Measurements from ENCODE around the gene C1QTNF5. TPM values are rescaled to one million over a fixed set of nuclear protein-coding genes. Genes with fewer than 3 reads are reported as not detected.

C1QTNF5 gene
- total RNA-seq, 1 donor from 2014 or later = 24.1 TPM

GRCh38 chr11:119347940-119348605 lies 7.4 kb upstream of the C1QTNF5 start:
- no peak for DNase-seq (ENCODE audit: low spot score in 2 of 2, unreplicated experiment in 2 of 2)

DNA sequence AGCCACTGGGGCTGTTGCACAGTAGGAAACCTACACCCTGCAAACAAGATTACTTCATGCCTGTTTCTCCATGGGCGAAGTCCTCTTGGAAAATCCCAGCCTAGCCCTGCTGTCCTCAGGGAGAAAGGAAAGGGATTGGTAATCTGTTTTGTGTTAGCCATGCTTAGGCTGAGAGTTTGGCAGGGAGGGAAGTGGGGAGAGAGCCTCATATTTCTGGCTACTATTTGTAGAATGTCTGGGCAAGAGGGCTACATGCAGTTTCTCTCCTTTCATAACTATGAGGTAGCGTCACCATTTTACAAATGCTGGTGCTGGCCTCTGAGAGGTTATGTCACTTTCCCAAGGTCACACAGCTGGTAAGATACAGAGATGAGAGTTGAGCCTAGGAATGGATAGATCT lies 6.6 kb upstream of the C1QTNF5 start:
- Mint-ChIP-seq H3K4me3 (no peak overlapping the region), H3K4me1 (no peaks in the 10 kb centered on the region), H3K9me3 (no peaks in the 10 kb centered on the region), H3K27me3 (ENCODE audit: low read depth) (peaks cover 41% of the 10 kb centered on the region), H3K27ac (no peak overlapping the region), H3K36me3 (no peaks in the 10 kb centered on the region)
- no peak for DNase-seq (ENCODE audit: low spot score in 2 of 2, unreplicated experiment in 2 of 2)
- TF ChIP-seq, protein P1, sequence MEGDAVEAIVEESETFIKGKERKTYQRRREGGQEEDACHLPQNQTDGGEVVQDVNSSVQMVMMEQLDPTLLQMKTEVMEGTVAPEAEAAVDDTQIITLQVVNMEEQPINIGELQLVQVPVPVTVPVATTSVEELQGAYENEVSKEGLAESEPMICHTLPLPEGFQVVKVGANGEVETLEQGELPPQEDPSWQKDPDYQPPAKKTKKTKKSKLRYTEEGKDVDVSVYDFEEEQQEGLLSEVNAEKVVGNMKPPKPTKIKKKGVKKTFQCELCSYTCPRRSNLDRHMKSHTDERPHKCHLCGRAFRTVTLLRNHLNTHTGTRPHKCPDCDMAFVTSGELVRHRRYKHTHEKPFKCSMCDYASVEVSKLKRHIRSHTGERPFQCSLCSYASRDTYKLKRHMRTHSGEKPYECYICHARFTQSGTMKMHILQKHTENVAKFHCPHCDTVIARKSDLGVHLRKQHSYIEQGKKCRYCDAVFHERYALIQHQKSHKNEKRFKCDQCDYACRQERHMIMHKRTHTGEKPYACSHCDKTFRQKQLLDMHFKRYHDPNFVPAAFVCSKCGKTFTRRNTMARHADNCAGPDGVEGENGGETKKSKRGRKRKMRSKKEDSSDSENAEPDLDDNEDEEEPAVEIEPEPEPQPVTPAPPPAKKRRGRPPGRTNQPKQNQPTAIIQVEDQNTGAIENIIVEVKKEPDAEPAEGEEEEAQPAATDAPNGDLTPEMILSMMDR (IDR thresholded peaks at IDR 0.05; ENCODE audit: unreplicated experiment) = no peak

More at GRCh38 chr11:119347940-119348605, 7.4 kb upstream of the C1QTNF5 start:
- Mint-ChIP-seq H3K9me3 (no peaks in the 10 kb centered on the region), H3K27ac (no peak overlapping the region), H3K36me3 (no peaks in the 10 kb centered on the region), H3K4me3 (no peak overlapping the region), H3K27me3 (ENCODE audit: low read depth) (peaks cover 37% of the 10 kb centered on the region), H3K4me1 (peaks cover 5% of the 10 kb centered on the region)
- TF ChIP-seq, protein P1 (IDR thresholded peaks at IDR 0.05; ENCODE audit: unreplicated experiment) = no peak

GRCh38 chr11:119346605-119347004 lies 5.9 kb upstream of the C1QTNF5 start, which contains the start of gene MFRP:
Gene MFRP (minus strand): TSS chr11:119346705. CDS start chr11:119346513, 192 bp downstream.
- no peaks in the 10 kb centered on the region for H3K9me3 Mint-ChIP-seq
- H3K36me3 Mint-ChIP-seq = no peaks in the 10 kb centered on the region
- TF ChIP-seq, protein P1 (IDR thresholded peaks at IDR 0.05; ENCODE audit: unreplicated experiment) = no peak
- no peak within 1 kb of the TSS for H3K27ac Mint-ChIP-seq
- no peaks in the 10 kb centered on the region for H3K4me1 Mint-ChIP-seq
- H3K4me3 Mint-ChIP-seq = no peak within 1 kb of the TSS
- peaks cover 47% of the 10 kb centered on the region for H3K27me3 Mint-ChIP-seq (ENCODE audit: low read depth)
- DNase-seq (ENCODE audit: low spot score in 2 of 2, unreplicated experiment in 2 of 2) = no peak

DNA sequence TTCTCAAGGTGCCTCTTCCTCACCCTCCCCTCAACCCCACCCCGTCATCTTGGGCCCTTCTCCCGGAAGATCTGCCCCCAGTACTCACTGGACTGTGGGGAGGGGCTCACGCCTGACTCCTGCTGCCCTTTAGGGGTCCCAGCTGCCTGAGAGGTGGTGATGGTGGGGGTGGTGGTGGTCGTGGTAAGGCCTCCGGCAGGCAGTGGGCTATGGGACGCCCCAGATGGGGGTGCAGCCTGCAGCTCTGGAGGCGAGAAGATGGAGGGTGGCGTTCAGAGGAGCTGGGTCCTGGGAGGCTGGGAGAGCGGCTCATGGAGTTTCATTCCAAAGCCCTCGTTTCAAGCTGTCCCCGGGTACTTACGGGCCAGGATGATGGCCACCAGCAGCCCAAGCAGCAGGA lies 5.0 kb upstream of the C1QTNF5 start:
- DNase-seq (ENCODE audit: low spot score in 2 of 2, unreplicated experiment in 2 of 2) = no peak
- H3K4me3 Mint-ChIP-seq = no peak overlapping the region
- H3K9me3 Mint-ChIP-seq = no peaks in the 10 kb centered on the region
- H3K4me1 Mint-ChIP-seq = peaks cover 4% of the 10 kb centered on the region
- peaks cover 55% of the 10 kb centered on the region for H3K27me3 Mint-ChIP-seq (ENCODE audit: low read depth)
- no peak overlapping the region for H3K27ac Mint-ChIP-seq
- TF ChIP-seq, protein P1 (IDR thresholded peaks at IDR 0.05; ENCODE audit: unreplicated experiment) = no peak
- H3K36me3 Mint-ChIP-seq = no peaks in the 10 kb centered on the region

DNA sequence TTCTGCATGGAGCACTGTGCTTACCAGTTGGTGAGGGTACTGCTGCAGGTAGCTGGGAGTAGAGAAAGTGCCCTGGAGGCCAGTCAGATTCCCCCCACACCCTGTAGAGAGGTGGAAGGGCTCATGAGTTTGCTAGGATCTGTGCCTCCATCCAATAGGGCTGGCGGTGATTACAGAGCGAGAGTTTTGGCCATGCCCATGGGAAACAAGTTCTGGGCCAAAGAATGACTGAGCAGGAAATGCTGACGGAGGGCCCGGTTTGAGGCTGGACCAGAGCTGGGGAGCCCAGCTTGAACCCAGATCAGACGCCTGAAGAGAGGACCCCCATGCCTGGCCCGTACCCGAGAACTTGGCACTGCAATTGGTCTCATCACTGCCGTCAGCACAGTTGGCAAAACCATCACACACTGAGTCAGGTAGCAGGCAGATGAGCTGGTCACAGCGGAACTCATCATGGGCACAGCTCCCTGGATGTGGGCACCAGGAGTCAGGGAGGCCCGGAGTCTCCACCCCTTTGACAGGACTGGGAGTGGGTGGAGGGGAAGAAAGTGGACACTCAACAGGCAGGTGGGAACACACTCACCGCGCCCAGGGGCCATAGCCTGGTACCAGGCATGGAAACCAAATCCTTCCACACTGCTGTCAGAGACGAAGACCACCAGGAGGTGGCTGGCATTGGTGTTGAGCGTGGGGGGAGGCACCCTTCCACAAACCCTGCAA lies 3.8 kb upstream of the C1QTNF5 start:
- DNase-seq (ENCODE audit: low spot score in 2 of 2, unreplicated experiment in 2 of 2) = no peak
- Mint-ChIP-seq H3K27ac (no peak overlapping the region), H3K27me3 (ENCODE audit: low read depth) (peaks cover 56% of the 10 kb centered on the region)

More for the DNA sequence above, 3.8 kb upstream of the C1QTNF5 start:
- Mint-ChIP-seq H3K4me3 (no peak overlapping the region), H3K4me1 (peaks cover 5% of the 10 kb centered on the region), H3K36me3 (no peaks in the 10 kb centered on the region), H3K9me3 (no peaks in the 10 kb centered on the region)
- TF ChIP-seq, protein P1 (IDR thresholded peaks at IDR 0.05; ENCODE audit: unreplicated experiment) = no peak

All from mesothelial cell of epicardium (in vitro differentiated cells).